Fibroblast of lung (primary cell): ENCODE measurements around the gene MICA. TPM values are rescaled to one million over a fixed set of nuclear protein-coding genes. Genes with fewer than 3 reads are reported as not detected.
"Not testable (repeated sequence)": the region's sequence is repeated elsewhere in the genome, so short reads cannot be mapped to it uniquely, and the experiment has no call there.

ENCODE experiments used
- DNase-seq, 2 donors: peaks; one replicate each; pipeline versions ENCODE4 v3.0.0 to v3.0.0-alpha.2; 2010; ENCODE audit warnings: low read depth in 2 of 2
- H2AFZ ChIP-seq: 2 replicates; pipeline ENCODE4 v1.5.1; 2012; ENCODE audit warnings: low read length, control low read depth, inconsistent platforms
- H3K27ac ChIP-seq: 2 replicates; pipeline ENCODE4 v1.5.1; 2011; ENCODE audit warnings: low read length, control low read depth; ENCODE audit not compliant: insufficient read depth
- H3K27me3 ChIP-seq: 2 replicates; pipeline ENCODE4 v1.5.1; 2011; ENCODE audit warnings: mild to moderate bottlenecking, low read length; ENCODE audit not compliant: control insufficient read depth, insufficient read depth
- H3K36me3 ChIP-seq: 2 replicates; pipeline ENCODE4 v1.5.1; 2011; ENCODE audit warnings: low read length; ENCODE audit not compliant: control insufficient read depth, insufficient read depth
- H3K4me1 ChIP-seq: 2 replicates; pipeline ENCODE4 v1.5.1; 2011; ENCODE audit warnings: low read length; ENCODE audit not compliant: control insufficient read depth, insufficient read depth; ENCODE audit errors: extremely low read depth
- H3K4me2 ChIP-seq: 2 replicates; pipeline ENCODE4 v1.5.1; 2011; ENCODE audit warnings: low read length, control low read depth; ENCODE audit not compliant: insufficient read depth; ENCODE audit errors: extremely low read depth
- H3K4me3 ChIP-seq, 4 experiments: fragments of 200-600 bp in 1 of 4; sonication (generic) in 1 of 4; replicated peaks in 1 of 4; 2 replicates each; pipeline ENCODE4 v1.5.1; 2011 to 2016; ENCODE audit warnings: low read length in 4 of 4, low read depth in 3 of 4, mild to moderate bottlenecking in 3 of 4, control low read depth in 2 of 4, inconsistent platforms in 1 of 4, mixed read lengths in 1 of 4; ENCODE audit not compliant: insufficient read depth in 1 of 4; ENCODE audit errors: control extremely low read depth in 1 of 4
- H3K79me2 ChIP-seq: 2 replicates; pipeline ENCODE4 v1.5.1; 2012; ENCODE audit warnings: mild to moderate bottlenecking, low read length, inconsistent platforms; ENCODE audit not compliant: control insufficient read depth, insufficient read depth
- H3K9ac ChIP-seq: 2 replicates; pipeline ENCODE4 v1.5.1; 2011; ENCODE audit warnings: mild to moderate bottlenecking, low read length, control low read depth; ENCODE audit not compliant: insufficient read depth
- H3K9me3 ChIP-seq: 2 replicates; pipeline ENCODE4 v1.5.1; 2012; ENCODE audit warnings: low read depth, low read length; ENCODE audit not compliant: control insufficient read depth, insufficient read depth
- H4K20me1 ChIP-seq: 2 replicates; pipeline ENCODE4 v1.5.1; 2011; ENCODE audit warnings: low read length; ENCODE audit not compliant: control insufficient read depth, insufficient read depth; ENCODE audit errors: extremely low read depth
- CTCF ChIP-seq, 2 donors: IDR thresholded peaks in 1 of 2; conservative IDR thresholded peaks in 1 of 2; 1 replicate in 1 of 2; 2 replicates in 1 of 2; pipeline ENCODE4 v1.5.1; 2011 to 2012; ENCODE audit warnings: low read length in 2 of 2, control low read depth in 1 of 2, inconsistent platforms in 1 of 2, low read depth in 1 of 2, mild to moderate bottlenecking in 1 of 2
- EZH2 ChIP-seq: IDR thresholded peaks from 2 replicates; pipeline ENCODE4 v1.5.1; 2012; ENCODE audit warnings: low read length, control low read depth, mild to moderate bottlenecking; ENCODE audit errors: missing control alignments
- polyA plus RNA-seq, 2 donors: library from polyadenylated mRNA; depleted of rRNA in 1 of 2; stranded (reverse) in 1 of 2; unstranded in 1 of 2; fragments of >200 nt; gene quantifications; 2 replicates each; pipeline ENCODE4 v1.2.1, GENCODE V29; 2011 to 2012; ENCODE audit warnings: missing spikeins in 1 of 2
- total RNA-seq: library from RNA; depleted of rRNA; stranded (reverse); fragments of >200 nt; gene quantifications from 2 replicates; pipeline ENCODE4 v1.2.1, GENCODE V29; 2014

The MICA gene
- total and polyA plus RNA-seq, 2 donors (not counting 1 experiment from before 2014, with no cell fraction given) = 54.2 to 85.2 TPM

GRCh38 chr6:31396422-31397152 is 6.8 kb upstream of the MICA start:
- peak overlapping the region; percentile 28 for H3K4me2 ChIP-seq
- H3K27ac ChIP-seq = peak overlapping the region; percentile 38
- H3K9me3 ChIP-seq = no peaks in the 10 kb centered on the region
- H3K9ac ChIP-seq = no peak overlapping the region
- H3K27me3 ChIP-seq = no peaks in the 10 kb centered on the region
- peak; percentile 57 to 70 for DNase-seq
- H3K4me1 ChIP-seq = peaks cover 5% of the 10 kb centered on the region
- no peak for TF ChIP-seq EZH2
- peak; percentile 80 to 87 for TF ChIP-seq CTCF (conservative IDR thresholded peaks at IDR 0.05 in 1 of 2, IDR thresholded peaks at IDR 0.05 in 1 of 2; ENCODE audit: low read depth in 1 of 2, low read length in 2 of 2)
- H2AFZ ChIP-seq = no peak overlapping the region
- H3K79me2 ChIP-seq = peaks cover 13% of the 10 kb centered on the region
- no peaks in the 10 kb centered on the region for H3K36me3 ChIP-seq
- no peaks in the 10 kb centered on the region for H4K20me1 ChIP-seq
- H3K4me3 ChIP-seq = no peak overlapping the region

- not testable (repeated sequence) for H3K9me3 ChIP-seq, H4K20me1 ChIP-seq, H2AFZ ChIP-seq, H3K4me1 ChIP-seq, H3K9ac ChIP-seq, H3K27ac ChIP-seq, H3K36me3 ChIP-seq, DNase-seq, H3K27me3 ChIP-seq
- Histone ChIP-seq H3K4me2 (peak overlapping the region; percentile 56), H3K79me2 (peaks cover 19% of the 10 kb centered on the region), H3K4me3 (peak overlapping the region in 1 of 4 experiments; percentile 5)
Measured at GRCh38 chr6:31397153-31397499, 6.3 kb upstream of the MICA start.

- DNase-seq = no peak
- H3K9ac ChIP-seq = no peak overlapping the region
- peak overlapping the region; percentile 42 for H3K4me2 ChIP-seq
- H2AFZ ChIP-seq = no peak overlapping the region
- peaks cover 28% of the 10 kb centered on the region for H3K79me2 ChIP-seq
- no peaks in the 10 kb centered on the region for H3K9me3 ChIP-seq
- peak overlapping the region in 1 of 4 experiments; percentile 89 for H3K4me3 ChIP-seq
- peaks cover 7% of the 10 kb centered on the region for H3K4me1 ChIP-seq
- no peak overlapping the region for H3K27ac ChIP-seq
- no peaks in the 10 kb centered on the region for H3K27me3 ChIP-seq
- TF ChIP-seq EZH2 (no peak), CTCF (conservative IDR thresholded peaks at IDR 0.05 in 1 of 2, IDR thresholded peaks at IDR 0.05 in 1 of 2; ENCODE audit: low read depth in 1 of 2, low read length in 2 of 2) (no peak)
- no peaks in the 10 kb centered on the region for H3K36me3 ChIP-seq
- no peaks in the 10 kb centered on the region for H4K20me1 ChIP-seq
Measured at GRCh38 chr6:31397901-31398525, 5.4 kb upstream of the MICA start.
